H9 (cell line): ENCODE measurements around the gene CWC25. TPM values are rescaled to one million over a fixed set of nuclear protein-coding genes. Genes with fewer than 3 reads are reported as not detected.
A peak's percentile ranks its signal among the peaks of the same experiment; 100 is the strongest.

Source experiments
- DNase-seq: peaks from one replicate; pipeline ENCODE4 v3.0.0-alpha.2; 2017
- H2AFZ ChIP-seq: one replicate; pipeline ENCODE4 v1.6.1; 2013; ENCODE audit warnings: mild to moderate bottlenecking, low read length, control low read depth, moderate library complexity
- H2AK5ac ChIP-seq: 2 replicates; pipeline ENCODE4 v1.6.1; 2013; ENCODE audit warnings: low read length, control low read depth, mixed read lengths; ENCODE audit not compliant: insufficient read length
- H2BK120ac ChIP-seq: one replicate; pipeline ENCODE4 v1.6.1; 2013; ENCODE audit warnings: low read depth, mild to moderate bottlenecking, low read length, control low read depth, inconsistent platforms; ENCODE audit not compliant: poor library complexity, severe bottlenecking
- H2BK12ac ChIP-seq: 2 replicates; pipeline ENCODE4 v1.6.1; 2013; ENCODE audit warnings: low read length, control low read depth, mixed read lengths, low read depth; ENCODE audit not compliant: insufficient read length
- H2BK15ac ChIP-seq: 2 replicates; pipeline ENCODE4 v1.6.1; 2013; ENCODE audit warnings: low read depth, low read length, control low read depth
- H2BK20ac ChIP-seq: one replicate; pipeline ENCODE4 v1.6.1; 2013; ENCODE audit warnings: low read depth, mild to moderate bottlenecking, low read length, control low read depth, inconsistent platforms; ENCODE audit not compliant: poor library complexity, severe bottlenecking
- H2BK5ac ChIP-seq: 2 replicates; pipeline ENCODE4 v1.6.1; 2013; ENCODE audit warnings: low read length, control low read depth, mixed read lengths; ENCODE audit not compliant: insufficient read length
- H3K14ac ChIP-seq: 2 replicates; pipeline ENCODE4 v1.6.1; 2013; ENCODE audit warnings: low read length, control low read depth; ENCODE audit not compliant: insufficient read depth
- H3K18ac ChIP-seq: 2 replicates; pipeline ENCODE4 v1.6.1; 2013; ENCODE audit warnings: low read depth, mild to moderate bottlenecking, mixed read lengths, low read length, control low read depth; ENCODE audit not compliant: insufficient read length
- H3K23ac ChIP-seq: 2 replicates; pipeline ENCODE4 v1.6.1; 2013; ENCODE audit warnings: low read length, control low read depth, mixed read lengths, low read depth; ENCODE audit not compliant: insufficient read length
- H3K23me2 ChIP-seq: 2 replicates; pipeline ENCODE4 v1.6.1; 2013; ENCODE audit warnings: low read depth, mild to moderate bottlenecking, mixed read lengths, low read length, control low read depth; ENCODE audit not compliant: insufficient read length, poor library complexity, severe bottlenecking
- H3K27ac ChIP-seq: 2 replicates; pipeline ENCODE4 v1.5.1; 2013; ENCODE audit warnings: low read length, control low read depth, mixed read lengths, low read depth; ENCODE audit not compliant: insufficient read length
- H3K27me3 ChIP-seq: 2 replicates; pipeline ENCODE4 v1.6.1; 2013; ENCODE audit warnings: low read length, control low read depth, inconsistent platforms; ENCODE audit not compliant: insufficient read depth
- H3K4ac ChIP-seq: 2 replicates; pipeline ENCODE4 v1.6.1; 2013; ENCODE audit warnings: low read depth, mild to moderate bottlenecking, control low read depth, inconsistent platforms, low read length, moderate library complexity
- H3K4me1 ChIP-seq: 2 replicates; pipeline ENCODE4 v1.6.1; 2013; ENCODE audit warnings: low read length, control low read depth, inconsistent platforms; ENCODE audit not compliant: insufficient read depth
- H3K4me2 ChIP-seq: 2 replicates; pipeline ENCODE4 v1.6.1; 2013; ENCODE audit warnings: low read length, control low read depth, mixed read lengths; ENCODE audit not compliant: insufficient read length, insufficient read depth
- H3K56ac ChIP-seq: 2 replicates; pipeline ENCODE4 v1.6.1; 2013; ENCODE audit warnings: low read depth, mild to moderate bottlenecking, mixed read lengths, low read length, control low read depth; ENCODE audit not compliant: insufficient read length
- H3K79me1 ChIP-seq: 2 replicates; pipeline ENCODE4 v1.6.1; 2013; ENCODE audit warnings: low read depth, mild to moderate bottlenecking, moderate library complexity, low read length, control low read depth, inconsistent platforms; ENCODE audit not compliant: insufficient read depth, poor library complexity, severe bottlenecking
- H3K79me2 ChIP-seq: 2 replicates; pipeline ENCODE4 v1.6.1; 2013; ENCODE audit warnings: low read length, control low read depth, inconsistent platforms; ENCODE audit not compliant: insufficient read depth
- H3K9ac ChIP-seq: 2 replicates; pipeline ENCODE4 v1.6.1; 2013; ENCODE audit warnings: low read length, control low read depth, mixed read lengths; ENCODE audit not compliant: insufficient read length; ENCODE audit errors: extremely low read depth
- H3K9me3 ChIP-seq: one replicate; pipeline ENCODE4 v1.6.1; 2013; ENCODE audit warnings: low read depth, low read length, inconsistent platforms; ENCODE audit not compliant: control insufficient read depth
- H3T11ph ChIP-seq: one replicate; pipeline ENCODE4 v1.6.1; 2013; ENCODE audit warnings: mild to moderate bottlenecking, low read length, control low read depth, inconsistent platforms
- H4K20me1 ChIP-seq: one replicate; pipeline ENCODE4 v1.6.1; 2013; ENCODE audit not compliant: control insufficient read depth, insufficient read length, insufficient read depth
- H4K5ac ChIP-seq: 2 replicates; pipeline ENCODE4 v1.6.1; 2013; ENCODE audit warnings: low read depth, mild to moderate bottlenecking, mixed read lengths, low read length, control low read depth; ENCODE audit not compliant: insufficient read length
- H4K8ac ChIP-seq: replicated peaks from 2 replicates; pipeline ENCODE4 v1.6.1; 2013; ENCODE audit warnings: low read length, control low read depth, mixed read lengths, low read depth; ENCODE audit not compliant: insufficient read length
- H4K91ac ChIP-seq: 2 replicates; pipeline ENCODE4 v1.6.1; 2013; ENCODE audit warnings: low read depth, mild to moderate bottlenecking, moderate library complexity, mixed read lengths, low read length, control low read depth; ENCODE audit not compliant: insufficient read length
- H3K27ac Mint-ChIP-seq, 3 experiments: 2 replicates in 2 of 3; 3 replicates in 1 of 3; pipeline ENCODE4 v1.8.0; 2020 to 2021; ENCODE audit warnings: mixed read lengths in 3 of 3, mild to moderate bottlenecking in 1 of 3, moderate library complexity in 1 of 3
- H3K27me3 Mint-ChIP-seq: 2 replicates; pipeline ENCODE4 v1.8.0; 2021; ENCODE audit warnings: low read depth, mild to moderate bottlenecking, moderate library complexity, mixed read lengths
- H3K36me3 Mint-ChIP-seq, 3 experiments: 2 replicates in 2 of 3; 3 replicates in 1 of 3; pipeline ENCODE4 v1.8.0; 2020 to 2021; ENCODE audit warnings: low read depth in 3 of 3, mixed read lengths in 3 of 3; ENCODE audit not compliant: insufficient read depth in 1 of 3
- H3K4me1 Mint-ChIP-seq, 2 experiments: 2 replicates each; pipeline ENCODE4 v1.8.0; 2020; ENCODE audit warnings: mixed read lengths in 2 of 2
- H3K4me3 Mint-ChIP-seq, 2 experiments: 2 replicates in 1 of 2; 3 replicates in 1 of 2; pipeline ENCODE4 v1.8.0; 2020 to 2021; ENCODE audit warnings: mild to moderate bottlenecking in 2 of 2, mixed read lengths in 2 of 2, moderate library complexity in 1 of 2
- H3K9me3 Mint-ChIP-seq, 2 experiments: 2 replicates in 1 of 2; 3 replicates in 1 of 2; pipeline ENCODE4 v1.8.0; 2020; ENCODE audit warnings: mild to moderate bottlenecking in 2 of 2, mixed read lengths in 2 of 2, moderate library complexity in 1 of 2
- WGBS: extraction: QIAGEN DNeasy Blood & Tissue Kit; methylation state at CpG from one replicate; pipeline ENCODE4 v1.1.7; 2013; ENCODE audit warnings: missing lambda C conversion rate, low lambda C conversion rate, mixed read lengths; ENCODE audit not compliant: insufficient read length; ENCODE audit errors: extremely low coverage; 5-methylcytosine and 5-hydroxymethylcytosine counted together
- total RNA-seq: library from RNA; stranded (reverse); gene quantifications from 2 replicates; pipeline ENCODE4 v1.2.1, GENCODE V29; 2021
- TF ChIP-seq, protein P1 (sequence below): fragments of 200-600 bp; sonication (generic); conservative IDR thresholded peaks from 3 replicates; pipeline ENCODE4 v1.8.0; 2021; ENCODE audit warnings: antibody characterized with exemption, mild to moderate bottlenecking

The CWC25 gene
- total RNA-seq, 1 experiment from 2014 or later, result 15.9 TPM

DNA sequence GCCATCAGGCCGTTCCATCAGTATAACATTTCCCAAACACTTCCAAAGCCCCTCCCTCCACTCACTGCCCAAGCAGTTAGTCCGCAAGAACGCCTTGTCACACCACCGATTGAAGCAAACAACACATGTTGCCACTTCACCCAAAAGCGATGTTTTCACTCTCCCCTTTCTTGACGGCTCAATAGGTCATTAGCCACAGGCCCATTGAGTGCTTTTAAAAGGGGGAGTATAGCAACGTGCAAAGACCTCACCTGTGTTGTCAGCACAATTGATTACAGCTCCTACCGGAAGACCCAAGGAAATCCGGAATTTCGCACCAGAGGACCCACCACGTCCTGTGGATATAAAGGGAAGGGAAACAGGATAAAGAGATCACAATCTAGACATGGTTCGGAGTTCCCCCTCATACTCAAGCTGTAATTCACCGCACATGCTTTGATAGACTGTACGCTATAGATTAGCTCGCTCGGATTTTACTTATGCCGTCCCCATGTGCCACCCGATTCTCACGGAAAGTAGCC, 27.7 kb upstream of the CWC25 start:
- peak overlapping the region; percentile 8; the same call in 1 of the 2 replicates for H3K4ac ChIP-seq
- no peak overlapping the region for H2BK120ac ChIP-seq
- H4K91ac ChIP-seq, result no peak overlapping the region
- H3K14ac ChIP-seq, result peak overlapping the region; percentile 89; the same call in 1 of the 2 replicates
- peak overlapping the region; percentile 99 to 100 for H3K4me3 Mint-ChIP-seq
- H3K9ac ChIP-seq, result peak overlapping the region; percentile 98
- H4K20me1 ChIP-seq, result no peaks in the 10 kb centered on the region
- H3K4me2 ChIP-seq, result peak overlapping the region; percentile 66
- H3K9me3 ChIP-seq, result no peaks in the 10 kb centered on the region
- no peak overlapping the region for H2AFZ ChIP-seq
- H3K36me3 Mint-ChIP-seq, result peaks cover 56 to 57% (median 57%) of the 10 kb centered on the region in 3 experiments
- no peak overlapping the region for H4K8ac ChIP-seq
- H3K79me1 ChIP-seq, result peaks cover 9% of the 10 kb centered on the region
- H3K23ac ChIP-seq, result no peak overlapping the region
- H4K5ac ChIP-seq, result peak overlapping the region; percentile 87
- no peak overlapping the region for H3T11ph ChIP-seq
- peak overlapping the region; percentile 73 for H3K18ac ChIP-seq
- no peak overlapping the region for H2BK12ac ChIP-seq
- 0 out of 2 replicates have a peak, but pooled peaks cover 2% of the 10 kb centered on the region for H3K4me1 ChIP-seq
- H3K23me2 ChIP-seq, result peaks cover 12% of the 10 kb centered on the region
- no peak overlapping the region for H2BK15ac ChIP-seq
- H3K27me3 ChIP-seq, result no peaks in the 10 kb centered on the region
- no peak for DNase-seq
- H3K27ac Mint-ChIP-seq, result peak overlapping the region; percentile 99 to 100 (median 99)
- TF ChIP-seq, protein P1, sequence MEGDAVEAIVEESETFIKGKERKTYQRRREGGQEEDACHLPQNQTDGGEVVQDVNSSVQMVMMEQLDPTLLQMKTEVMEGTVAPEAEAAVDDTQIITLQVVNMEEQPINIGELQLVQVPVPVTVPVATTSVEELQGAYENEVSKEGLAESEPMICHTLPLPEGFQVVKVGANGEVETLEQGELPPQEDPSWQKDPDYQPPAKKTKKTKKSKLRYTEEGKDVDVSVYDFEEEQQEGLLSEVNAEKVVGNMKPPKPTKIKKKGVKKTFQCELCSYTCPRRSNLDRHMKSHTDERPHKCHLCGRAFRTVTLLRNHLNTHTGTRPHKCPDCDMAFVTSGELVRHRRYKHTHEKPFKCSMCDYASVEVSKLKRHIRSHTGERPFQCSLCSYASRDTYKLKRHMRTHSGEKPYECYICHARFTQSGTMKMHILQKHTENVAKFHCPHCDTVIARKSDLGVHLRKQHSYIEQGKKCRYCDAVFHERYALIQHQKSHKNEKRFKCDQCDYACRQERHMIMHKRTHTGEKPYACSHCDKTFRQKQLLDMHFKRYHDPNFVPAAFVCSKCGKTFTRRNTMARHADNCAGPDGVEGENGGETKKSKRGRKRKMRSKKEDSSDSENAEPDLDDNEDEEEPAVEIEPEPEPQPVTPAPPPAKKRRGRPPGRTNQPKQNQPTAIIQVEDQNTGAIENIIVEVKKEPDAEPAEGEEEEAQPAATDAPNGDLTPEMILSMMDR, result no peak
- H3K27ac ChIP-seq, result peak overlapping the region; percentile 87
- no peaks in the 10 kb centered on the region; the same call in 1 of the 2 replicates for H3K27me3 Mint-ChIP-seq
- H2BK5ac ChIP-seq, result no peak overlapping the region
- H3K79me2 ChIP-seq, result peaks cover 22% of the 10 kb centered on the region
- H2BK20ac ChIP-seq, result no peak overlapping the region
- no peak overlapping the region for H3K56ac ChIP-seq
- peaks cover 18 to 26% of the 10 kb centered on the region in 2 experiments for H3K4me1 Mint-ChIP-seq
- WGBS, result no CpG with 5 or more reads among the region's 19 CpGs
- no peak overlapping the region for H2AK5ac ChIP-seq
- peaks cover 3 to 4% of the 10 kb centered on the region in 2 experiments; a peak in 1 of 5 replicates for H3K9me3 Mint-ChIP-seq
